Panc1 (cell line): ENCODE results near the gene OR10H1. TPM values are rescaled to one million over a fixed set of nuclear protein-coding genes. Genes with fewer than 3 reads are reported as not detected.

Experiments
- ATAC-seq: fragments of 200-7000 bp; cut with Tn5 transposase; 2 replicates; pipeline ENCODE4 v1.9.1; 2020; ENCODE audit warnings: mild to moderate bottlenecking, moderate library complexity
- Bru-seq: library from RNA; stranded (reverse); fragments of 400-500 nt; gene quantifications from one replicate; lab custom pipeline; 2021; lab: Mats Ljungman, UMichigan
- BruChase-seq, 2 experiments: library from RNA; stranded (reverse); fragments of 400-500 nt; gene quantifications; one replicate each; lab custom pipeline; 2021; lab: Mats Ljungman, UMichigan
- BruUV-seq: library from RNA; stranded (reverse); fragments of 400-500 nt; replicated peaks from 2 replicates; lab custom pipeline; 2021; lab: Mats Ljungman, UMichigan
- CTCF ChIA-PET: fragments of 300-600 bp; sonication (Branson Sonifier 250); formaldehyde crosslinking; loops from one replicate; lab custom pipeline; 2022; ENCODE audit warnings: antibody characterized with exemption; lab: Charles Lee
- POLR2A ChIA-PET: fragments of 300-600 bp; sonication (Branson Sonifier 250); formaldehyde crosslinking; loops from one replicate; lab custom pipeline; 2022; ENCODE audit warnings: antibody characterized with exemption; lab: Charles Lee
- DNase-seq: peaks from one replicate; pipeline ENCODE4 v3.0.0-alpha.2; 2010; ENCODE audit warnings: low read depth, low spot score
- H3K27ac ChIP-seq: 2 replicates; pipeline ENCODE4 v1.5.1; 2011; ENCODE audit warnings: mild to moderate bottlenecking, low read length, inconsistent platforms
- H3K27me3 ChIP-seq: fragments of 200-500 bp; sonication (Bioruptor generic); 2 replicates; pipeline ENCODE4 v1.6.0; 2014; ENCODE audit warnings: low read length, inconsistent platforms; ENCODE audit not compliant: control insufficient read depth, insufficient read depth
- H3K36me3 ChIP-seq: fragments of 200-500 bp; sonication (Bioruptor generic); 2 replicates; pipeline ENCODE4 v1.5.1; 2014; ENCODE audit warnings: inconsistent platforms, mild to moderate bottlenecking, low read length, moderate library complexity; ENCODE audit not compliant: control insufficient read depth, insufficient read depth
- H3K4me1 ChIP-seq: 2 replicates; pipeline ENCODE4 v1.5.1; 2011; ENCODE audit warnings: inconsistent platforms, mild to moderate bottlenecking, low read length, moderate library complexity; ENCODE audit not compliant: control insufficient read depth, insufficient read depth
- H3K4me3 ChIP-seq, 2 experiments: 2 replicates each; pipeline ENCODE4 v1.5.1; 2011 to 2012; ENCODE audit warnings: low read depth in 2 of 2, low read length in 2 of 2, mild to moderate bottlenecking in 2 of 2, inconsistent platforms in 1 of 2, moderate library complexity in 1 of 2
- H3K9me3 ChIP-seq: fragments of 200-500 bp; sonication (Bioruptor generic); 2 replicates; pipeline ENCODE4 v1.5.1; 2014; ENCODE audit warnings: low read depth, mild to moderate bottlenecking, inconsistent platforms, low read length, moderate library complexity; ENCODE audit not compliant: control insufficient read depth, insufficient read depth
- CTCF ChIP-seq: fragments of 450-650 bp; IDR thresholded peaks from 2 replicates; pipeline ENCODE4 v1.5.1; 2017; ENCODE audit warnings: mild to moderate bottlenecking
- POLR2AphosphoS5 ChIP-seq: IDR thresholded peaks from 2 replicates; pipeline ENCODE4 v1.6.1; 2012; ENCODE audit warnings: mild to moderate bottlenecking, low read depth, low read length, moderate library complexity
- SIN3A ChIP-seq: IDR thresholded peaks from 2 replicates; pipeline ENCODE4 v1.6.1; 2012; ENCODE audit warnings: low read depth, mild to moderate bottlenecking, low read length, moderate library complexity, borderline replicate concordance; ENCODE audit not compliant: insufficient read depth
- TCF7L2 ChIP-seq: IDR thresholded peaks from 2 replicates; pipeline ENCODE4 v1.6.1; 2011; ENCODE audit warnings: mild to moderate bottlenecking, low read depth, low read length, inconsistent platforms
- in situ Hi-C: cut with HindIII; loops from 2 replicates; pipeline ENCODE4 v1.10.0; 2016; ENCODE audit warnings: low sequenced_read_pairs, low pct_unique_long_range_greater_than_20kb
- intact Hi-C: fragments of 100-400 bp; cut with micrococcal nuclease; formaldehyde crosslinking; loops from one replicate; pipeline ENCODE4 v1.10.0; 2022; ENCODE audit not compliant: unreplicated experiment
- long read RNA-seq: library from polyadenylated mRNA; unstranded; transcript quantifications from one replicate; pipeline ENCODE4 v2.0.0, GENCODE V29; 2021; ENCODE audit not compliant: unreplicated experiment
- polyA plus RNA-seq: library from polyadenylated mRNA; unstranded; fragments of >200 nt; gene quantifications from one replicate; pipeline ENCODE4 v1.2.1, GENCODE V29; 2012; ENCODE audit warnings: missing spikeins; ENCODE audit not compliant: insufficient read length
- total RNA-seq: library from RNA; stranded (reverse); gene quantifications from one replicate; pipeline ENCODE4 v1.2.1, GENCODE V29; 2021; ENCODE audit not compliant: unreplicated experiment
- TF ChIP-seq, protein P1 (sequence below), 2 experiments: IDR thresholded peaks; 2 replicates each; pipeline ENCODE4 v1.6.1; 2011 to 2012; ENCODE audit warnings: low read depth in 2 of 2, control low read depth in 1 of 2, low read length in 1 of 2, mild to moderate bottlenecking in 1 of 2, moderate library complexity in 1 of 2; ENCODE audit not compliant: insufficient read depth in 1 of 2

Gene OR10H1, protein sequence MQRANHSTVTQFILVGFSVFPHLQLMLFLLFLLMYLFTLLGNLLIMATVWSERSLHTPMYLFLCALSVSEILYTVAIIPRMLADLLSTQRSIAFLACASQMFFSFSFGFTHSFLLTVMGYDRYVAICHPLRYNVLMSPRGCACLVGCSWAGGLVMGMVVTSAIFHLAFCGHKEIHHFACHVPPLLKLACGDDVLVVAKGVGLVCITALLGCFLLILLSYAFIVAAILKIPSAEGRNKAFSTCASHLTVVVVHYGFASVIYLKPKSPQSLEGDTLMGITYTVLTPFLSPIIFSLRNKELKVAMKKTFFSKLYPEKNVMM
- not detected for total RNA-seq
- 0.05 TPM for polyA plus RNA-seq
- not detected for Bru-seq, nascent RNA
- BruChase-seq, experiment 1, labeled RNA remaining after a 2-hour chase = not detected
- not detected for BruChase-seq, experiment 2, labeled RNA remaining after a 6-hour chase
- long read RNA-seq = 0 reads

- Histone ChIP-seq H3K36me3 (no peaks in the 10 kb centered on the region), H3K27me3 (no peaks in the 10 kb centered on the region; the same call in 1 of the 2 replicates), H3K27ac (no peak within 1 kb of the TSS), H3K4me1 (no peaks in the 10 kb centered on the region), H3K9me3 (no peaks in the 10 kb centered on the region), H3K4me3 (no peak within 1 kb of the TSS)
- CTCF ChIA-PET = no interaction called here
- POLR2A ChIA-PET = no interaction called here
- DNase-seq = no peak
- no TSS peak for BruUV-seq
- no peak for TF ChIP-seq SIN3A
- TF ChIP-seq TCF7L2 = no peak
- TF ChIP-seq, protein P1, sequence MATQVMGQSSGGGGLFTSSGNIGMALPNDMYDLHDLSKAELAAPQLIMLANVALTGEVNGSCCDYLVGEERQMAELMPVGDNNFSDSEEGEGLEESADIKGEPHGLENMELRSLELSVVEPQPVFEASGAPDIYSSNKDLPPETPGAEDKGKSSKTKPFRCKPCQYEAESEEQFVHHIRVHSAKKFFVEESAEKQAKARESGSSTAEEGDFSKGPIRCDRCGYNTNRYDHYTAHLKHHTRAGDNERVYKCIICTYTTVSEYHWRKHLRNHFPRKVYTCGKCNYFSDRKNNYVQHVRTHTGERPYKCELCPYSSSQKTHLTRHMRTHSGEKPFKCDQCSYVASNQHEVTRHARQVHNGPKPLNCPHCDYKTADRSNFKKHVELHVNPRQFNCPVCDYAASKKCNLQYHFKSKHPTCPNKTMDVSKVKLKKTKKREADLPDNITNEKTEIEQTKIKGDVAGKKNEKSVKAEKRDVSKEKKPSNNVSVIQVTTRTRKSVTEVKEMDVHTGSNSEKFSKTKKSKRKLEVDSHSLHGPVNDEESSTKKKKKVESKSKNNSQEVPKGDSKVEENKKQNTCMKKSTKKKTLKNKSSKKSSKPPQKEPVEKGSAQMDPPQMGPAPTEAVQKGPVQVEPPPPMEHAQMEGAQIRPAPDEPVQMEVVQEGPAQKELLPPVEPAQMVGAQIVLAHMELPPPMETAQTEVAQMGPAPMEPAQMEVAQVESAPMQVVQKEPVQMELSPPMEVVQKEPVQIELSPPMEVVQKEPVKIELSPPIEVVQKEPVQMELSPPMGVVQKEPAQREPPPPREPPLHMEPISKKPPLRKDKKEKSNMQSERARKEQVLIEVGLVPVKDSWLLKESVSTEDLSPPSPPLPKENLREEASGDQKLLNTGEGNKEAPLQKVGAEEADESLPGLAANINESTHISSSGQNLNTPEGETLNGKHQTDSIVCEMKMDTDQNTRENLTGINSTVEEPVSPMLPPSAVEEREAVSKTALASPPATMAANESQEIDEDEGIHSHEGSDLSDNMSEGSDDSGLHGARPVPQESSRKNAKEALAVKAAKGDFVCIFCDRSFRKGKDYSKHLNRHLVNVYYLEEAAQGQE (IDR thresholded peaks at IDR 0.05; ENCODE audit: insufficient read depth in 1 of 2, low read depth in 2 of 2, low read length in 1 of 2) = no peak
- TF ChIP-seq POLR2AphosphoS5 = no peak
- TF ChIP-seq CTCF = no peak
- ATAC-seq = no peak
- intact Hi-C loops = no loop called here
- in situ Hi-C loops = no loop called here
Observed at GRCh38 chr19:15815306-15815705, at the start of gene OR10H1. Gene OR10H1, minus strand, starts transcription at chr19:15815664. Its CDS starts 7,627 bp downstream, at chr19:15808037.

GRCh38 chr19:15864824-15865223 is 49.4 kb upstream of the OR10H1 start:
- TF ChIP-seq POLR2AphosphoS5 = no peak

GRCh38 chr19:15863272-15863671 is 47.8 kb upstream of the OR10H1 start:
- intact Hi-C loops (no loop called here), in situ Hi-C loops (no loop called here)
- TF ChIP-seq TCF7L2 = no peak
- Histone ChIP-seq H3K4me3 (no peak overlapping the region), H3K36me3 (no peaks in the 10 kb centered on the region; the same call in 1 of the 2 replicates), H3K27ac (no peak overlapping the region), H3K4me1 (no peaks in the 10 kb centered on the region), H3K9me3 (no peaks in the 10 kb centered on the region), H3K27me3 (no peaks in the 10 kb centered on the region)
- ATAC-seq (no peak), DNase-seq (no peak)
- ChIA-PET CTCF (no interaction called here), POLR2A (no interaction called here)
- no TSS peak for BruUV-seq

More at GRCh38 chr19:15864824-15865223, 49.4 kb upstream of the OR10H1 start:
- no peaks in the 10 kb centered on the region for H3K4me1 ChIP-seq
- intact Hi-C loops = no loop called here
- no peak for DNase-seq
- in situ Hi-C loops = no loop called here
- H3K4me3 ChIP-seq = no peak overlapping the region
- no peak overlapping the region for H3K27ac ChIP-seq
- CTCF ChIA-PET = no interaction called here
- ATAC-seq = no peak
- POLR2A ChIA-PET = interaction anchor here (0.6 kb wide), 1 partner anchor 12 kb away, joined by 5 read pairs; no protein-coding TSS in a partner anchor
- BruUV-seq = no TSS peak
- H3K27me3 ChIP-seq = no peaks in the 10 kb centered on the region
- no peaks in the 10 kb centered on the region; the same call in 1 of the 2 replicates for H3K36me3 ChIP-seq
- H3K9me3 ChIP-seq = no peaks in the 10 kb centered on the region
